HCT116 (cell line): ENCODE data around the gene SUPV3L1. TPM values are rescaled to one million over a fixed set of nuclear protein-coding genes. Genes with fewer than 3 reads are reported as not detected.

Source experiments
- ATAC-seq: fragments of 200-7000 bp; cut with Tn5 transposase; 2 replicates; pipeline ENCODE4 v1.9.1; 2020; ENCODE audit warnings: mild to moderate bottlenecking, moderate library complexity
- BruUV-seq: library from RNA; stranded (reverse); fragments of 400-500 nt; replicated peaks from 2 replicates; lab custom pipeline; 2021; lab: Mats Ljungman, UMichigan
- CTCF ChIA-PET: fragments of 300-600 bp; sonication (Branson Sonifier 250); formaldehyde crosslinking; loops from one replicate; lab custom pipeline; 2021; ENCODE audit warnings: antibody characterized with exemption; lab: Charles Lee
- POLR2A ChIA-PET: fragments of 300-600, 350-600 bp; sonication (Branson Sonifier 250); formaldehyde crosslinking; loops from one replicate; lab custom pipeline; 2021; ENCODE audit warnings: antibody characterized with exemption; lab: Charles Lee
- RAD21 ChIA-PET, 2 experiments: fragments of 300-600 bp; sonication (Branson Sonifier 250); formaldehyde crosslinking; loops; one replicate each; lab custom pipeline; 2023; ENCODE audit warnings: low total read pairs in 2 of 2; ENCODE audit not compliant: uncharacterized antibody in 2 of 2, unreplicated experiment in 2 of 2, low non-redundant PET in 1 of 2; lab: Charles Lee
- DNase-seq: peaks from one replicate; pipeline ENCODE4 v3.0.0-alpha.2; 2010; ENCODE audit warnings: low read depth, low spot score
- H2AFZ ChIP-seq: fragments of 200-600 bp; shearing (Covaris generic), sonication (generic); 2 replicates; pipeline ENCODE4 v1.6.1; 2017; ENCODE audit warnings: low read depth, mixed run types, mixed read lengths, antibody characterized with exemption, low read length; ENCODE audit not compliant: poor library complexity, severe bottlenecking
- H3K27ac ChIP-seq: 2 replicates; pipeline ENCODE4 v1.5.1; 2012; ENCODE audit warnings: low read depth, low read length
- H3K27me3 ChIP-seq: fragments of 200-600 bp; sonication (generic); 2 replicates; pipeline ENCODE4 v1.6.1; 2016; ENCODE audit warnings: mixed run types, low read length, mixed read lengths; ENCODE audit not compliant: insufficient read depth
- H3K36me3 ChIP-seq, 2 experiments: fragments of 200-500 bp in 1 of 2; fragments of 200-600 bp in 1 of 2; sonication (Bioruptor generic) in 1 of 2; sonication (generic) in 1 of 2; 2 replicates each; pipeline versions ENCODE4 v1.5.1 to v1.6.1; 2014 to 2016; ENCODE audit warnings: low read length in 2 of 2, inconsistent platforms in 1 of 2, mixed read lengths in 1 of 2, mixed run types in 1 of 2; ENCODE audit not compliant: insufficient read depth in 2 of 2, control insufficient read depth in 1 of 2
- H3K4me1 ChIP-seq, 2 experiments: fragments of 200-600 bp in 1 of 2; sonication (generic) in 1 of 2; 2 replicates each; pipeline versions ENCODE4 v1.5.1 to v1.6.1; 2012 to 2017; ENCODE audit warnings: low read length in 2 of 2, inconsistent platforms in 1 of 2, mild to moderate bottlenecking in 1 of 2, mixed read lengths in 1 of 2, mixed run types in 1 of 2, moderate library complexity in 1 of 2; ENCODE audit not compliant: insufficient read depth in 2 of 2, control insufficient read depth in 1 of 2
- H3K4me2 ChIP-seq: fragments of 200-600 bp; sonication (generic); 2 replicates; pipeline ENCODE4 v1.6.1; 2017; ENCODE audit warnings: mixed run types, low read length, mixed read lengths
- H3K4me3 ChIP-seq, 2 experiments: fragments of 200-600 bp in 1 of 2; sonication (generic) in 1 of 2; replicated peaks in 1 of 2; 2 replicates each; pipeline ENCODE4 v1.5.1; 2011 to 2016; ENCODE audit warnings: low read length in 2 of 2, control low read depth in 1 of 2, low read depth in 1 of 2, mild to moderate bottlenecking in 1 of 2, mixed read lengths in 1 of 2, mixed run types in 1 of 2
- H3K79me2 ChIP-seq: fragments of 200-600 bp; sonication (generic); 2 replicates; pipeline ENCODE4 v1.6.1; 2017; ENCODE audit warnings: mild to moderate bottlenecking, mixed run types, low read length, moderate library complexity, mixed read lengths; ENCODE audit not compliant: insufficient read depth
- H3K9ac ChIP-seq: fragments of 200-600 bp; sonication (generic); 2 replicates; pipeline ENCODE4 v1.6.1; 2016; ENCODE audit warnings: low read length, mixed read lengths
- H3K9me2 ChIP-seq: fragments of 200-600 bp; sonication (generic), shearing (Covaris generic); 2 replicates; pipeline ENCODE4 v1.6.1; 2017; ENCODE audit warnings: mixed run types, mild to moderate bottlenecking, moderate library complexity; ENCODE audit not compliant: insufficient read depth
- H3K9me3 ChIP-seq, 2 experiments: fragments of 200-500 bp in 1 of 2; fragments of 200-600 bp in 1 of 2; sonication (Bioruptor generic) in 1 of 2; sonication (generic) in 1 of 2; 2 replicates each; pipeline ENCODE4 v1.6.1; 2014 to 2017; ENCODE audit warnings: low read length in 2 of 2, mixed read lengths in 2 of 2, inconsistent platforms in 1 of 2, low read depth in 1 of 2, mild to moderate bottlenecking in 1 of 2, mixed run types in 1 of 2, moderate library complexity in 1 of 2; ENCODE audit not compliant: control insufficient read depth in 1 of 2, insufficient read depth in 1 of 2
- H4K20me1 ChIP-seq: fragments of 200-600 bp; sonication (generic), shearing (Covaris generic); 2 replicates; pipeline ENCODE4 v1.6.1; 2017; ENCODE audit warnings: mixed run types, mild to moderate bottlenecking, moderate library complexity; ENCODE audit not compliant: insufficient read depth
- CBX3 ChIP-seq: IDR thresholded peaks from 2 replicates; pipeline ENCODE4 v1.6.1; 2012; ENCODE audit warnings: low read depth
- EZH2 ChIP-seq: fragments of 200-600 bp; sonication (generic); IDR thresholded peaks from 2 replicates; pipeline ENCODE4 v1.6.1; 2017; ENCODE audit warnings: antibody characterized with exemption, mixed run types
- FOSL1 ChIP-seq: IDR thresholded peaks from 2 replicates; pipeline ENCODE4 v1.6.1; 2012; ENCODE audit warnings: low read depth
- JUND ChIP-seq: IDR thresholded peaks from 2 replicates; pipeline ENCODE4 v1.6.1; 2012
- RAD21 ChIP-seq: IDR thresholded peaks from 2 replicates; pipeline ENCODE4 v1.6.1; 2012; ENCODE audit warnings: low read depth, mild to moderate bottlenecking
- SP1 ChIP-seq: IDR thresholded peaks from 2 replicates; pipeline ENCODE4 v1.6.1; 2012; ENCODE audit warnings: low read depth
- TCF7L2 ChIP-seq: IDR thresholded peaks from 2 replicates; pipeline ENCODE4 v1.7.0; 2011; ENCODE audit warnings: borderline replicate concordance, inconsistent platforms; ENCODE audit not compliant: insufficient read depth, insufficient read length; ENCODE audit errors: extremely low read depth
- ZBTB33 ChIP-seq: IDR thresholded peaks from 2 replicates; pipeline ENCODE4 v1.6.1; 2011; ENCODE audit warnings: mild to moderate bottlenecking, low read length, moderate library complexity; ENCODE audit not compliant: insufficient replicate concordance; ENCODE audit errors: extremely low read depth
- intact Hi-C: fragments of 100-400 bp; cut with micrococcal nuclease; formaldehyde crosslinking; loops from 2 replicates; pipeline ENCODE4 v1.10.0; 2022
- total RNA-seq: library from RNA; stranded (reverse); gene quantifications from one replicate; pipeline ENCODE4 v1.2.1, GENCODE V29; 2021; ENCODE audit not compliant: unreplicated experiment
- TF ChIP-seq, protein P1 (sequence below): IDR thresholded peaks from 2 replicates; pipeline ENCODE4 v1.6.1; 2012

Gene SUPV3L1
- total RNA-seq, 1 experiment from 2014 or later: 59.7 TPM

DNA sequence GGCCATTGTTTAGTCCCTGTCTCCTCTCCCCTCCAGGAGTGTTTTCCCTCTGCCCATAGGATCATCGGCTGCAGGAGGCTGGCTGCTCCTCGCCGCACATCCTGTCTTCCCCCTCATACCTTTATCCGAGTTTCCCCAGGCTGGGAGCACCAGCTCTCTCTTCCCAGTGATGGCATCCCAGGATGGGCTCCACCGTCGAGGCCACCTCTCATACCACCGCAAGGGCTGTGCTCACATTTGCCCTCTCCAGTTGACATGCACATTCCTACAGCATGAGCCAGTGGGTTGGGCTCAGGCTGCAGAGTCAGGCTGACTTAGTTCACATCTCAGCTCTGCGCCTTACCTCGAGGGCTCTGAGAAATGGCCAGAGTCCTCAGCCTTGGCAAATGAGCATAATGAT is 52.2 kb downstream of the SUPV3L1 start:
- peak overlapping the region in 1 of 2 experiments; percentile 32; a peak in 2 of 4 replicates for H3K4me3 ChIP-seq
- no peaks in the 10 kb centered on the region for H3K36me3 ChIP-seq
- POLR2A ChIA-PET: interaction anchor here (1.0 kb wide), 1 partner anchor 8 kb away, joined by 3 read pairs; no protein-coding TSS in a partner anchor
- RAD21 ChIA-PET: no interaction called here
- peak overlapping the region; percentile 69 for H3K4me2 ChIP-seq
- H3K27ac ChIP-seq: no peak overlapping the region
- H2AFZ ChIP-seq: peak overlapping the region; percentile 66
- CTCF ChIA-PET: interaction anchor here (1.2 to 1.8 kb wide), 2 partner anchors 160 to 176 kb away, joined by 4 to 5 read pairs; no protein-coding TSS in a partner anchor
- no peaks in the 10 kb centered on the region for H3K9me2 ChIP-seq
- H3K4me1 ChIP-seq: peaks cover 16 to 42% of the 10 kb centered on the region in 2 experiments
- no peaks in the 10 kb centered on the region for H4K20me1 ChIP-seq
- H3K9ac ChIP-seq: peak overlapping the region; percentile 16; the same call in 1 of the 2 replicates
- H3K9me3 ChIP-seq: no peaks in the 10 kb centered on the region
- no TSS peak for BruUV-seq
- ATAC-seq (peak; percentile 96), DNase-seq (peak; percentile 61)
- TF ChIP-seq TCF7L2: no peak
- TF ChIP-seq FOSL1: peak; percentile 47; the same call in 1 of the 2 replicates
- no peak for TF ChIP-seq ZBTB33
- no peak for TF ChIP-seq EZH2
- peak; percentile 42 for TF ChIP-seq JUND
- TF ChIP-seq, protein P1, sequence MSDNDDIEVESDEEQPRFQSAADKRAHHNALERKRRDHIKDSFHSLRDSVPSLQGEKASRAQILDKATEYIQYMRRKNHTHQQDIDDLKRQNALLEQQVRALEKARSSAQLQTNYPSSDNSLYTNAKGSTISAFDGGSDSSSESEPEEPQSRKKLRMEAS: peak; percentile 77
- peak; percentile 44 for TF ChIP-seq SP1
- TF ChIP-seq CBX3: peak; percentile 71
- TF ChIP-seq RAD21: no peak
- intact Hi-C loops: no loop called here
- no peaks in the 10 kb centered on the region for H3K79me2 ChIP-seq
- no peaks in the 10 kb centered on the region for H3K27me3 ChIP-seq
